Spleen (tissue), 11 donors: ENCODE measurements around the gene CSGALNACT2. TPM values are rescaled to one million over a fixed set of nuclear protein-coding genes. Genes with fewer than 3 reads are reported as not detected.

Source experiments
- DNase-seq: peaks from one replicate; pipeline ENCODE4 v3.0.0-alpha.2; 2020
- H3K27ac ChIP-seq, 8 donors: fragments of 200-600 bp; sonication (generic) in 7 of 8; 1 replicate in 4 of 8; 2 replicates in 4 of 8; pipeline versions ENCODE4 v1.5.0 to v1.8.0; 2016 to 2021; ENCODE audit warnings: inconsistent platforms in 4 of 8, mild to moderate bottlenecking in 4 of 8, moderate library complexity in 1 of 8
- H3K27me3 ChIP-seq, 7 donors: fragments of 200-600 bp; sonication (generic) in 6 of 7; replicated peaks in 1 of 7; 1 replicate in 4 of 7; 2 replicates in 3 of 7; pipeline versions ENCODE4 v1.5.0 to v1.8.0; 2016 to 2021; ENCODE audit warnings: inconsistent platforms in 3 of 7, mild to moderate bottlenecking in 1 of 7
- H3K36me3 ChIP-seq, 6 donors: fragments of 200-600 bp; sonication (generic) in 5 of 6; 1 replicate in 4 of 6; 2 replicates in 2 of 6; pipeline versions ENCODE4 v1.5.0 to v1.8.0; 2016 to 2021; ENCODE audit warnings: inconsistent platforms in 2 of 6
- H3K4me1 ChIP-seq, 6 donors: fragments of 200-600 bp; sonication (generic) in 5 of 6; 1 replicate in 3 of 6; 2 replicates in 3 of 6; pipeline versions ENCODE4 v1.5.0 to v1.8.0; 2016 to 2021; ENCODE audit warnings: inconsistent platforms in 3 of 6
- H3K4me3 ChIP-seq, 8 donors: fragments of 200-600 bp; sonication (generic) in 7 of 8; 1 replicate in 4 of 8; 2 replicates in 4 of 8; pipeline versions ENCODE4 v1.5.0 to v1.8.0; 2016 to 2021; ENCODE audit warnings: inconsistent platforms in 4 of 8, mild to moderate bottlenecking in 4 of 8, moderate library complexity in 2 of 8
- H3K9me3 ChIP-seq, 8 donors: fragments of 200-600 bp; sonication (generic) in 7 of 8; 1 replicate in 4 of 8; 2 replicates in 4 of 8; pipeline versions ENCODE4 v1.5.0 to v1.8.0; 2016 to 2021; ENCODE audit warnings: inconsistent platforms in 4 of 8
- CTCF ChIP-seq, 11 experiments: fragments of 200-600 bp in 7 of 11; fragments of 450-650 bp in 4 of 11; sonication (generic) in 4 of 11; IDR thresholded peaks in 8 of 11; conservative IDR thresholded peaks in 3 of 11; 1 replicate in 7 of 11; 2 replicates in 4 of 11; pipeline versions ENCODE4 v1.4.0 to v1.8.0; 2016 to 2021; ENCODE audit warnings: antibody characterized with exemption in 11 of 11, inconsistent platforms in 4 of 11, mild to moderate bottlenecking in 1 of 11
- POLR2A ChIP-seq, 3 donors: fragments of 450-650 bp; IDR thresholded peaks; one replicate each; pipeline ENCODE4 v1.5.1; 2017; ENCODE audit warnings: antibody characterized with exemption in 3 of 3, mild to moderate bottlenecking in 1 of 3
- POLR2AphosphoS5 ChIP-seq, 3 donors: sonication (generic); formaldehyde crosslinking; IDR thresholded peaks; one replicate each; pipeline ENCODE4 v1.5.1; 2017; ENCODE audit warnings: antibody characterized with exemption in 3 of 3
- WGBS, 5 donors: extraction: QIAGEN DNeasy Blood & Tissue Kit in 3 of 5; methylation state at CpG; one replicate each; pipeline versions ENCODE4 v1.1.5 to v1.1.7; 2013 to 2018; 5-methylcytosine and 5-hydroxymethylcytosine counted together
- intact Hi-C: fragments of 100-400 bp; cut with DNase I; formaldehyde crosslinking; loops from one replicate; pipeline ENCODE4 v1.15.0; 2023; ENCODE audit warnings: low total_unique reads
- polyA plus RNA-seq, 3 donors: library from polyadenylated mRNA; stranded (reverse); fragments of 200-250 nt; gene quantifications; one replicate each; pipeline ENCODE4 v1.2.1, GENCODE V29; 2013
- total RNA-seq, 7 donors: library from RNA; depleted of rRNA in 3 of 7; stranded (reverse); fragments of >200 nt in 3 of 7; fragmentation: NEBNext Ultra II Directional in 4 of 7; extraction: Animal tissue kit (Norgen Biotek cat#: 25700) in 4 of 7; gene quantifications; one replicate each; pipeline versions ENCODE4 v1.1.0 to v1.2.1, GENCODE V29; 2016 to 2021
- donor health status: healthy with polysubstance abuse.
- donor health status: DM: no; HTN: no; CAD: no; lungs with moderate emphysema.
- donor health status: DM: no; HTN: no; CAD: no.
- donor health status: Bipolar disorder and iron deficiency.
- donor health status: healthy.
- donor health status: DM: no; HTN: no; CAD: no.
- donor health status: DM: yes; HTN: yes; CAD: no.

The CSGALNACT2 gene
- total and polyA plus RNA-seq, 10 donors: 8.1 to 77.1 (median 34.2) TPM

GRCh38 chr10:43224321-43224720 is 86.1 kb downstream of the CSGALNACT2 start:
- Histone ChIP-seq H3K9me3 (no peaks in the 10 kb centered on the region), H3K4me1 (peaks cover 3 to 39% (median 12%) of the 10 kb centered on the region in 6 donors), H3K4me3 (no peak overlapping the region), H3K36me3 (no peaks in the 10 kb centered on the region), H3K27me3 (peaks cover 0 to 30% (median 13%) of the 10 kb centered on the region in 7 donors), H3K27ac (no peak overlapping the region)
- intact Hi-C loops: no loop called here
- WGBS, 5 donors: 64 to 89% (median 67%) methylated on average over 1 of the region's 1 CpG
- TF ChIP-seq POLR2A (IDR thresholded peaks at IDR 0.05): no peak
- no peak for TF ChIP-seq CTCF (IDR thresholded peaks at IDR 0.05 in 8 of 11, conservative IDR thresholded peaks at IDR 0.05 in 3 of 11)
- TF ChIP-seq POLR2AphosphoS5 (IDR thresholded peaks at IDR 0.05): no peak
- no peak for DNase-seq

- intact Hi-C loops: no loop called here
- Histone ChIP-seq H3K27me3 (peaks cover 0 to 33% (median 21%) of the 10 kb centered on the region in 7 donors), H3K27ac (peak overlapping the region in 1 of 8 donors; percentile 29), H3K4me1 (peaks cover 3 to 47% (median 21%) of the 10 kb centered on the region in 6 donors), H3K36me3 (no peaks in the 10 kb centered on the region), H3K9me3 (no peaks in the 10 kb centered on the region), H3K4me3 (no peak overlapping the region)
- no peak for TF ChIP-seq POLR2A (IDR thresholded peaks at IDR 0.05)
- 72 to 90% (median 82%) methylated on average over 3 to 5 of the region's 5 CpGs for WGBS, 5 donors
- DNase-seq: no peak
Observed at GRCh38 chr10:43225004-43225786, 87.0 kb downstream of the CSGALNACT2 start.

GRCh38 chr10:43225787-43226153 is 87.5 kb downstream of the CSGALNACT2 start:
- H3K27ac ChIP-seq: peak overlapping the region in 1 of 8 donors; percentile 29
- peaks cover 3 to 38% (median 25%) of the 10 kb centered on the region in 7 donors for H3K27me3 ChIP-seq
- WGBS, 5 donors: 13 to 56% (median 46%) methylated on average over 9 to 11 of the region's 11 CpGs
- peak; percentile 74 for DNase-seq
- H3K9me3 ChIP-seq: no peaks in the 10 kb centered on the region
- H3K4me1 ChIP-seq: peaks cover 3 to 53% (median 27%) of the 10 kb centered on the region in 6 donors
- H3K36me3 ChIP-seq: no peaks in the 10 kb centered on the region
- TF ChIP-seq CTCF (IDR thresholded peaks at IDR 0.05 in 8 of 11, conservative IDR thresholded peaks at IDR 0.05 in 3 of 11) (no peak), POLR2AphosphoS5 (IDR thresholded peaks at IDR 0.05) (peak in 1 of 3 donors; percentile 21), POLR2A (IDR thresholded peaks at IDR 0.05) (no peak)
- intact Hi-C loops: no loop called here
- no peak overlapping the region for H3K4me3 ChIP-seq

- H3K27ac ChIP-seq: no peak overlapping the region
Observed at GRCh38 chr10:43226441-43226840, 88.2 kb downstream of the CSGALNACT2 start.

More at GRCh38 chr10:43226441-43226840, 88.2 kb downstream of the CSGALNACT2 start:
- Histone ChIP-seq H3K4me3 (no peak overlapping the region), H3K9me3 (no peaks in the 10 kb centered on the region), H3K36me3 (no peaks in the 10 kb centered on the region), H3K27me3 (peaks cover 3 to 45% (median 25%) of the 10 kb centered on the region in 7 donors), H3K4me1 (peaks cover 3 to 56% (median 33%) of the 10 kb centered on the region in 6 donors)
- intact Hi-C loops: no loop called here
- TF ChIP-seq POLR2A (IDR thresholded peaks at IDR 0.05) (no peak), CTCF (IDR thresholded peaks at IDR 0.05 in 8 of 11, conservative IDR thresholded peaks at IDR 0.05 in 3 of 11) (no peak), POLR2AphosphoS5 (IDR thresholded peaks at IDR 0.05) (no peak)
- WGBS, 5 donors: 84 to 92% (median 86%) methylated on average over 6 of the region's 6 CpGs
- no peak for DNase-seq
